Hepatocyte (in vitro differentiated cells): Measurements from ENCODE around the gene SMIM9. TPM values are rescaled to one million over a fixed set of nuclear protein-coding genes. Genes with fewer than 3 reads are reported as not detected.

Source experiments
- DNase-seq: peaks from one replicate; pipeline ENCODE4 v3.0.0-alpha.2; 2016; ENCODE audit warnings: low spot score
- H2AFZ ChIP-seq: fragments of 200-600 bp; sonication (generic); 2 replicates; pipeline ENCODE4 v1.6.0; 2016; ENCODE audit warnings: antibody characterized with exemption, mild to moderate bottlenecking
- H3K27ac ChIP-seq: fragments of 200-600 bp; sonication (generic); 2 replicates; pipeline ENCODE4 v1.5.1; 2016; ENCODE audit warnings: mild to moderate bottlenecking
- H3K27me3 ChIP-seq: fragments of 200-600 bp; sonication (generic); 2 replicates; pipeline ENCODE4 v1.6.1; 2016
- H3K36me3 ChIP-seq: fragments of 200-600 bp; sonication (generic); replicated peaks from 2 replicates; pipeline ENCODE4 v1.5.1; 2016; ENCODE audit warnings: low read depth; ENCODE audit not compliant: insufficient read depth
- H3K4me1 ChIP-seq: fragments of 200-600 bp; sonication (generic); 2 replicates; pipeline ENCODE4 v1.5.1; 2016; ENCODE audit warnings: mild to moderate bottlenecking, moderate library complexity; ENCODE audit not compliant: insufficient read depth
- H3K4me2 ChIP-seq: fragments of 200-600 bp; sonication (generic); 2 replicates; pipeline ENCODE4 v1.6.0; 2016
- H3K4me3 ChIP-seq: fragments of 200-600 bp; sonication (generic); 2 replicates; pipeline ENCODE4 v1.5.1; 2016; ENCODE audit warnings: mild to moderate bottlenecking
- H3K79me2 ChIP-seq: fragments of 200-600 bp; sonication (generic); 2 replicates; pipeline ENCODE4 v1.6.0; 2017; ENCODE audit warnings: mild to moderate bottlenecking
- H3K9me2 ChIP-seq: fragments of 200-600 bp; sonication (generic); replicated peaks from 2 replicates; pipeline ENCODE4 v1.6.0; 2017; ENCODE audit warnings: mild to moderate bottlenecking; ENCODE audit not compliant: insufficient read depth
- H3K9me3 ChIP-seq: fragments of 200-600 bp; sonication (generic); 2 replicates; pipeline ENCODE4 v1.5.1; 2016; ENCODE audit warnings: low read depth, mild to moderate bottlenecking
- H4K20me1 ChIP-seq: fragments of 200-600 bp; sonication (generic); 2 replicates; pipeline ENCODE4 v1.6.0; 2016; ENCODE audit warnings: mild to moderate bottlenecking; ENCODE audit not compliant: insufficient read depth, poor library complexity, severe bottlenecking
- CTCF ChIP-seq: fragments of 200-600 bp; sonication (generic); IDR thresholded peaks from 2 replicates; pipeline ENCODE4 v1.5.1; 2016; ENCODE audit warnings: antibody characterized with exemption, mild to moderate bottlenecking; ENCODE audit not compliant: poor library complexity
- EZH2 ChIP-seq: fragments of 200-600 bp; sonication (generic); IDR thresholded peaks from 2 replicates; pipeline ENCODE4 v1.6.1; 2016; ENCODE audit warnings: antibody characterized with exemption, mild to moderate bottlenecking, borderline replicate concordance
- EZH2phosphoT487 ChIP-seq: fragments of 200-600 bp; sonication (generic); IDR thresholded peaks from one replicate; pipeline ENCODE4 v1.6.1; 2018; ENCODE audit warnings: antibody characterized with exemption, mild to moderate bottlenecking, low read depth, moderate library complexity; ENCODE audit not compliant: unreplicated experiment, severe bottlenecking
- WGBS: methylation state at CpG from one replicate; pipeline ENCODE4 v1.1.6; 2016; ENCODE audit warnings: low lambda C conversion rate; ENCODE audit errors: missing lambda C conversion rate; 5-methylcytosine and 5-hydroxymethylcytosine counted together
- polyA plus RNA-seq: library from polyadenylated mRNA; unstranded; fragments of >200 nt; fragmentation: Nextera tagmentation; extraction: Ambion mirVana; gene quantifications from 2 replicates; pipeline ENCODE4 v1.2.1, GENCODE V29; 2016
- total RNA-seq: library from RNA; depleted of rRNA; stranded (reverse); fragments of >200 nt; gene quantifications from 2 replicates; pipeline ENCODE4 v1.2.3, GENCODE V29; 2014

The SMIM9 gene
- total and polyA plus RNA-seq, 2 experiments from 2014 or later, result not detected

DNA sequence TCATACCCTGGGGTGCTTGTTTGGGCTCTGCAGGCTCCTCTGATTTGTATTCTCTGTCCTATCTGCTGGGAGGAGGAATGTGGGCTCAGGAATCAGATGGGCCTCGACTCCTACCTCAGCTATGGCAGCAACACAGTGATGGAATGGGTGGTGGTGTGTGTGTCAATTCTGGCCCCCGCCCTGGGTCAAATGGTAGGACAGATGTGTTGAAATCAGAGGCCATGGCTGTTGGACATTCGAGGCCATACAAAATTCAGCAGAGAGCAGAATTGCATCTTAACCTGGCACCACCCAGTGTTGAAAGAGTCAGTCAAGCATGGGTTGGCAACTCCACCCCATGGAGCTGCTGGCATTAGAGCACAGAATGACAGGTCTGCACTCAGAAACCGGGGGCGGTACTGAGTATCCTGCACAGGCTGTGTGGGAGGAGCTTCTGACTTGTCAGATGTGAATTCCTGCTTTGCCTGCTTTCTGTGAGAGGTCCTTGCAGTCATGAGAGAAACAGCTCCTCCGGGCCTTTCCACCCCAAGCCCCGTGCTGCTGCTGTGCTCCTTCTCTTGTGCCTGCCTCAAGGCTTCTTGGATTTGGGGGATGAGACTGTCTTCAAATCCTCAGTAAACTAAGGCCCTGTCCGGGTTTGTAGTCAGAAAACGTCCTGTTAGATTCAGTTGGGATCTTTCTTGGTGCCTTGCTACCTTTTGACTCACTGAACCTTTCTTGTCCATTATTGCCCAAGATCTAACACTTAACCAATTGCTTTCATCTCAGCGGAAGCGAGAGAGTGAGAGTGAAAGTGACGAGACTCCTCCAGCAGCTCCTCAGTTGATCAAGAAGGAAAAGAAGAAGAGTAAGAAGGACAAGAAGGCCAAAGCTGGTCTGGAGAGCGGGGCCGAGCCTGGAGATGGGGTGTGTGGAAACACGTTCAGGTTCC is 58.8 kb downstream of the SMIM9 start:
- Histone ChIP-seq H3K4me3 (no peak overlapping the region), H3K4me2 (no peak overlapping the region), H3K9me2 (no peaks in the 10 kb centered on the region), H3K27me3 (no peaks in the 10 kb centered on the region), H3K79me2 (no peaks in the 10 kb centered on the region), H3K4me1 (no peaks in the 10 kb centered on the region), H4K20me1 (no peaks in the 10 kb centered on the region), H3K27ac (no peak overlapping the region), H3K9me3 (no peaks in the 10 kb centered on the region), H2AFZ (no peak overlapping the region), H3K36me3 (no peaks in the 10 kb centered on the region)
- DNase-seq, result no peak
- WGBS, result 73% methylated on average over 15 of the region's 15 CpGs
- TF ChIP-seq CTCF (no peak), EZH2 (no peak), EZH2phosphoT487 (no peak)

- no peak for DNase-seq
- Histone ChIP-seq H3K27me3 (no peaks in the 10 kb centered on the region), H3K9me3 (no peaks in the 10 kb centered on the region), H3K4me3 (no peak overlapping the region), H3K79me2 (no peaks in the 10 kb centered on the region), H4K20me1 (no peaks in the 10 kb centered on the region), H3K4me1 (no peaks in the 10 kb centered on the region), H3K36me3 (no peaks in the 10 kb centered on the region), H3K9me2 (no peaks in the 10 kb centered on the region), H2AFZ (no peak overlapping the region), H3K4me2 (no peak overlapping the region), H3K27ac (no peak overlapping the region)
- 79% methylated on average over 5 of the region's 5 CpGs for WGBS
- TF ChIP-seq EZH2phosphoT487 (no peak), EZH2 (no peak), CTCF (no peak)
Measured at GRCh38 chrX:154774622-154775021, 59.8 kb downstream of the SMIM9 start.

Other genes starting within 250 kb of the SMIM9 start
- gene CTAG1A, start 249.5 kb downstream of the SMIM9 start, total RNA-seq, result not detected in 2 replicates
- not detected in 2 replicates for gene CTAG1A, start 249.5 kb downstream of the SMIM9 start, polyA plus RNA-seq
- not detected in 2 replicates for gene CTAG1B, start 215.4 kb downstream of the SMIM9 start, total RNA-seq
- gene CTAG1B, start 215.4 kb downstream of the SMIM9 start, polyA plus RNA-seq, result not detected in 2 replicates
- not detected in 2 replicates for gene CTAG2, start 181.1 kb downstream of the SMIM9 start, total RNA-seq
- not detected in 2 replicates for gene CTAG2, start 181.1 kb downstream of the SMIM9 start, polyA plus RNA-seq
- 0.44 and 0.50 TPM in 2 replicates for gene GAB3, start 83.6 kb downstream of the SMIM9 start, total RNA-seq
- gene GAB3, start 83.6 kb downstream of the SMIM9 start, polyA plus RNA-seq, result 0.21 and 0.50 TPM in 2 replicates
- gene DKC1, start 71.8 kb downstream of the SMIM9 start, total RNA-seq, result 27.8 and 32.1 TPM in 2 replicates
- 38.9 and 43.0 TPM in 2 replicates for gene DKC1, start 71.8 kb downstream of the SMIM9 start, polyA plus RNA-seq
- 18.7 and 20.4 TPM in 2 replicates for gene MPP1, start 29.2 kb downstream of the SMIM9 start, total RNA-seq
- 11.4 and 15.0 TPM in 2 replicates for gene MPP1, start 29.2 kb downstream of the SMIM9 start, polyA plus RNA-seq
- gene F8A1, start 51.7 kb upstream of the SMIM9 start, total RNA-seq, result 6.4 and 7.7 TPM in 2 replicates
- gene F8A1, start 51.7 kb upstream of the SMIM9 start, polyA plus RNA-seq, result 33.8 and 40.1 TPM in 2 replicates
- gene F8, start 188.1 kb upstream of the SMIM9 start, total RNA-seq, result 1.4 and 2.1 TPM in 2 replicates
- gene F8, start 188.1 kb upstream of the SMIM9 start, polyA plus RNA-seq, result 0.92 and 1.7 TPM in 2 replicates
- 57.7 and 65.7 TPM in 2 replicates for gene FUNDC2, start 192.2 kb upstream of the SMIM9 start, total RNA-seq
- 87.5 and 103 TPM in 2 replicates for gene FUNDC2, start 192.2 kb upstream of the SMIM9 start, polyA plus RNA-seq
- 10.8 and 14.2 TPM in 2 replicates for gene CMC4, start 236.5 kb upstream of the SMIM9 start, total RNA-seq
- gene CMC4, start 236.5 kb upstream of the SMIM9 start, polyA plus RNA-seq, result 16.3 and 18.4 TPM in 2 replicates
- 0.32 and 1.7 TPM in 2 replicates for gene MTCP1, start 236.5 kb upstream of the SMIM9 start, total RNA-seq
- 13.2 TPM in 2 replicates for gene MTCP1, start 236.5 kb upstream of the SMIM9 start, polyA plus RNA-seq
- gene BRCC3, start 236.8 kb upstream of the SMIM9 start, total RNA-seq, result 13.4 and 19.8 TPM in 2 replicates
- 21.5 and 27.2 TPM in 2 replicates for gene BRCC3, start 236.8 kb upstream of the SMIM9 start, polyA plus RNA-seq